GM20000 (cell line): ENCODE data around the gene CCBE1.

Experiments
- DNase-seq: peaks from one replicate; pipeline ENCODE4 v3.0.0; 2012; ENCODE audit warnings: low spot score
- CTCF ChIP-seq: IDR thresholded peaks from 2 replicates; pipeline ENCODE4 v1.5.1; 2012; ENCODE audit warnings: mild to moderate bottlenecking, control low read depth; ENCODE audit errors: extremely low read depth, missing control alignments

The CCBE1 gene

DNA sequence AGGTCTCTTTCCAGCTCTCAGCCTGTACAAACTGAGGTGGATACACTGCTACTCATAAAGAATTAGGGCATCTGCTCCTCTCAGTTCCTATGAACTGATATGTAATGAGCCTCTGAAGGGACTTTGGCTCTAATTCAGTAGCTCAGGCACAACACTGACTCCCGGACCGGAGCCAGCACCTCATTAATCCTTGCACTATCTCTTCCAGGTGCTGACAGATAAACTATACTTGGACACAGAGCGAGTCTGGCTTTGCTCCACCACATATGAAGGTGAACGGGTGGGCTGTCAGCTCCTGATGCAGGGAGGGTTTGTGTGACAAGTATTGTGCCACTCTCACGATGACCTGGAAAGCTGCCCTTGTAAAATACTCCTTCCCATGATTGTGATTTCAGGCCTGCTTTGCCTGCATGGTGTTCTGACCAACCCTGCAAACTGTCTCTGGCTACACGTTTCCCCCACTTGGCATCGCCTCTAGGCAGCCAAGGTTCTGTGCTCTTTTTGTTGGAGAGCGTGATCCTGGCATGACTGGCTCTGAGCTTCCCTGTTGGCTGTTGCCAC is 226.6 kb downstream of the CCBE1 start:
- DNase-seq: no peak

GRCh38 chr18:59469463-59470180 is 227.6 kb downstream of the CCBE1 start:
- no peak for TF ChIP-seq CTCF
- no peak for DNase-seq

More for the DNA sequence above, 226.6 kb downstream of the CCBE1 start:
- no peak for TF ChIP-seq CTCF

GRCh38 chr18:59468821-59469220 is 228.4 kb downstream of the CCBE1 start:
- TF ChIP-seq CTCF: no peak
- no peak for DNase-seq

DNA sequence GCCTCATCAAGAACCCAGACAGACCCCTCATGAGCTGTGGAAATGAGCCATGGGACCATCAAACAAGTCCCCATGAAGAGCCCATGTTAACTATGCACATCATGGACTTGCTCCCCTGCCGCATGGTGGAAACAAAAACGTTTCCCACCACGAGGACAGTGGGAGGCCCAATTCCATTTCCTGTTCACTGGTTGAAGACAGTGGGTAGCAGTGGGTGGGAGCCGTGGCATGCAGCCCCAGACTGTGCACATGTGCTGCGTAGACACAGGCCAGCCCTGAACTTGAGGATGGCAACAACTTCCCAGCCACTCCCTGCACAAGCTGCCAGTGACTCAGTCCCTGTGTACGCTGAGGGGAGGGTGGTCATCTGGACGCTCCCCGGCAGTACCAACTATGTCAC is 229.7 kb downstream of the CCBE1 start:
- no peak for TF ChIP-seq CTCF
- DNase-seq: no peak

DNA sequence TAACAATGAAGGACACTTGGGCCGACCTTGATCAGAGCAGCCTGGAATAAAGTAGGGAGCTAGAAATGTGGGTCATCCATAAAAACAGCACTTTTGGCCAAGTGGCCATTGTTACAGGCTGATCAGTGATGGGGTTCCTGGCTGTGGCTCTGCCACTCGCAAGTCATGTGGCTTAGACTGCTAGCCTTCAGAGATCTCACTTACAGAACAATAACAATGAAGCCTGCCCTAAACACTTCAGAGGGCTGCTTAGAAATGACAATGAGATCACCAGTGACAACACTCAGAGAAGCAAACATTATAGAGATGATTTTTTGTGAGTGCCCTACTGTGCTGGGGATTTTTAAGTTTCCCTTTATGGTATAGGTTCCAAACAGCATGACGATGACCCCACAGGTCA is 230.2 kb downstream of the CCBE1 start:
- TF ChIP-seq CTCF: no peak
- DNase-seq: no peak

- TF ChIP-seq CTCF: no peak
- no peak for DNase-seq
These were observed 232.7 kb downstream of the CCBE1 start for GRCh38 chr18:59464486-59464885.

- DNase-seq: no peak
- TF ChIP-seq CTCF: no peak
These were observed 236.1 kb downstream of the CCBE1 start for GRCh38 chr18:59461171-59461570.
